GM19438 (cell line): ENCODE results near the gene GMPPB.
A peak's percentile ranks its signal among the peaks of the same experiment; 100 is the strongest.
"Not testable (repeated sequence)": the region's sequence is repeated elsewhere in the genome, so short reads cannot be mapped to it uniquely, and the experiment has no call there.

ENCODE experiments used
- ATAC-seq: cut with Tn5 transposase; IDR thresholded peaks from one replicate; pipeline ENCODE4 v1.9.1; 2021; ENCODE audit warnings: low read depth; ENCODE audit not compliant: unreplicated experiment

The GMPPB gene

DNA sequence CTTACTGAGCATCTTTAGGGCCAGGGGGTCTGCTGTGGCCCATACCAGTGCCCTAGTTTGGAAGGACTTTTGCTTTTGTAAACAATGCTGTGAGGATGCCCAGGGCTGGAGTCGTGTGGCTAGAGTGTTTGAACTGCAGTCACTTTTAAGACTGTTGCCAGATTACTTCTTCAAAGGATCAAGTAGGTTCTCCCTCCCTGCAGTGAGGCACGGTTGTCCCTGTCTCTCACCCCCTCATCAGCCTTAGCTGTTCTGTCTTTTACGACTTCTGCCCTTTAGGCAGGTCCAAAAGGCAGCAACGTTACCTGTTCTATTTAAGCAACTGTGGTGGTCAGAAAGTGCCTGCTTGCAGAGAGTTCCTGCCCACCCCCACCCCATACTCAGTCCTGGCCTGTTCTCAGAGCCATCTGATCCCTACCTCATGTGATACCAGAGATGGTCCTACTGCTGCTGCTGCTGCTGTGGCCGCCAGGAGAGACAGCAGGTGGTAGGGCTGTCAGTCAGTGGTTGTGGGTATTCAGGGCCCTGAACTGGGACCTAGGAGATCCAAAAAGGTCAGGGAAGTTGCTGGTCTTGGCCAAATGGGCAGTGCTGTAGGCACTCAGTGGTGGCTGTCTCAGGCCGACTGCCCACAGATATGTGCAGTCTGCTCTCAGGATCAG lies 29.2 kb downstream of the GMPPB start:
- not testable (repeated sequence) for ATAC-seq

DNA sequence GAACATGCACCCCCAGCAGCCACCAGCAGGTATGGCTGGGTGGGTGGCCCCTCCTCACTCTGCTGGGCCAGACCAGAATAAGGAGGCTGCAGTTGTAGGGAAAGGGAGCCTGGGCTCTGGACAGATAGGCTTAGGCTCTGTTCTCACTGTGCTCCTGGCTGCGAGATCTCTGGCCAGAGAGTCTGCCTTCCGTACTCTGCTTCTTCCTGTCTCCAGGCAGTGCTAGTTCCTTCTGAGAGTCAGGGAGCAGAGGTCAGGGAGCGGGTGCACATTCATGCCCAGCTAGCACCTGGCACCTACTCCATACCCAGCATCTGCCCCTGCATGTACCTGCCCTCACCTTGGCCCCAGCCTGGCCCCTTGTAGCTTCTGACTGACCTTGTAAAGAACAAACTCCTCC lies 32.3 kb downstream of the GMPPB start:
- ATAC-seq = not testable (repeated sequence)

DNA sequence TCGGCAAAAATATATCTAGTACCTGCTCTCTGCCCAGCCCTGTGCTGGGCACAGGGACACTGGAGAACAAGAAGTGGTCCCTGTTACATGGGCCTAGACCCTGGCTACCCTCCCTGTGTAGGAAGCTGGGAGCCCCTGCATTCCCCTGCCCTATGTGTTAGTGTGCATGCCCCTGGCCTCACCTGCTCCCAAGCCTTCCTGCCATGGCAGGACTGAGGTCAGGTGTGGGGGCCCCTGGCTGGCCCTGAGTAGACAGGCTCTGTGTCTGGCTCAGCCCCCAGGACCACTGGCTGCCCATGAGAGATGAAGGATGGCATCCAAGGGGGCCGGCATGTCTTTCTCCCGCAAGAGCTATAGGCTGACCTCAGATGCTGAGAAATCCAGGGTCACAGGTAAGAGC lies 32.9 kb downstream of the GMPPB start:
- ATAC-seq = not testable (repeated sequence)

DNA sequence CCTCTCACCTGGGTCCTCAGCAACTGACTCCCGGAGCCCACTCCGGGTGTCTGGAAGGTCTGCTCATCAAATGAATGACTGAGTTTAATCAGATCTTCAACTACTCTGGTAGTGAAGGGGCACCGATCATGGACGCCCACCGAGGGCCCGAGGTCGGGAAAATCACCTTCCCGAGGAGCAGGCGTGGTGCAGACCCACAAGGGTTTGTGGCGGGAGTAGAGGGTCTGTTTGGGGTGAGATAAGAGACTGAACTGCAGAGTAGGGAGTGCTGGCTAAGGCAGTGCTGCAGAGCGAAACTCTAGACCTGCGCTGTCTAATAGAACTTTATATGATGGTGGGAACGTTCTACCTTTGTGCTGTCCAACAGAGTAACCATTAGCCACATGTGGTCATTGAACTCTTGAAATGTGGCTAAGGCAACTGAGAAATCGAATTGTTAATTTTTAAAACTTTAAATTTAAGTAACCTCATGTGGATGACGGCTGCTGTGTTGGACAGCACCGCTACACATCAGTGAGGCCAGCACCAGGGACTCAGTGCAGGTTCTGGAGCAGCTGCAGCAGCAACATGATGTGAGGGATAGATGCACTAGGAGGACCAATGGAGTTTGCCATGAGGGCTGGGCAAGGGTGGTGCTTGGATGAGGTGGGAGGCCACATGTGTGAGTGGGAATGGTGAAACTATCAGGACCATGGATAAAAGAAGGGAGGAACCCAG lies 33.7 kb downstream of the GMPPB start:
- ATAC-seq = not testable (repeated sequence)

DNA sequence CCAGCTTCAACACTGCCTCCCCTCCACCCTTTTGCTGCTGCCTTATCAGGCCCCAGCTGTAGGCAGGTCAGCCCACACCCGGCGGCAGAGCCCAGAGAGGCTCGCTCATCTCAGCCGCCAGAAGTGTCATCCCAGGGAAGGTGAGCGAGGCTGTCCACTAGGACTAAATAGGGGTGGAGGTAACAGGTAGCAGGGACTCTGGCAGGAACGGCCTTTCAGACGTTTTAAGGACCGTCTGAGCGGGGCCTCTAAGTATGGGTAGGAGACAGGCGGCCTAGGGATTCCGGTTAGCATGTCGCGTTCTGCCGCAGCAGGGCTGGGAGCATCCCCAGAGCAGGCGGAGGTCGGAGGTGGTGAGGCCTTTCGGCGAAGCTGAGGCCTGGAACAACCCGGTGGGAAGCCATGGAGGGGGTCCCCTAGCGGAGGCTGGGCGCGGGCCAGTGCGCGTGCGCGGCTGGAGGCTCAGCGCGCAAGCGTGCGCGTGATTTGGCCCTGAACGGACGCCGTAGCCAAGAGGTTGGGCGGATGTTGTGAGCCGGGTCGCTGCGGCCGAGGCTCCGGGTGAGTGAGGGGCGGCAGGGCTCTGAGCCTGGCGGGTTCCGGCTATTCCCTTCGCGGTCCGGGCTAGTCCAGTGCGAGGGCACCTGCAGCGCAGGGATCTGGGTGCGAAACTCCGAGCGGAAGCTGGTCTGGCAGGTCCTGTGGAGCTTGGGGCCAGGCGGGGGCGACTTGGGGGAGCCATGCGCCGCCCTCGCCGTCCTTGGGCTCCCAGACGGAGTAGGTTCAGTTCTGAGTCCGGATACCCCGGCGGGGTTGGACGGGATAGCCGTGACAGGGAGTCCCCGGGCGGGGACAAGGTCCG lies 34.5 kb downstream of the GMPPB start, which contains the start of the genes MST1 and RNF123:
MST1 (minus strand) TSS at position 429 of the 862 bp plus-strand sequence. CDS start 783 bp downstream, outside the sequence.
RNF123 (plus strand) TSS at position 512 of the 862 bp plus-strand sequence. CDS start 1,609 bp downstream, outside the sequence.
- ATAC-seq = peak; percentile 61

DNA sequence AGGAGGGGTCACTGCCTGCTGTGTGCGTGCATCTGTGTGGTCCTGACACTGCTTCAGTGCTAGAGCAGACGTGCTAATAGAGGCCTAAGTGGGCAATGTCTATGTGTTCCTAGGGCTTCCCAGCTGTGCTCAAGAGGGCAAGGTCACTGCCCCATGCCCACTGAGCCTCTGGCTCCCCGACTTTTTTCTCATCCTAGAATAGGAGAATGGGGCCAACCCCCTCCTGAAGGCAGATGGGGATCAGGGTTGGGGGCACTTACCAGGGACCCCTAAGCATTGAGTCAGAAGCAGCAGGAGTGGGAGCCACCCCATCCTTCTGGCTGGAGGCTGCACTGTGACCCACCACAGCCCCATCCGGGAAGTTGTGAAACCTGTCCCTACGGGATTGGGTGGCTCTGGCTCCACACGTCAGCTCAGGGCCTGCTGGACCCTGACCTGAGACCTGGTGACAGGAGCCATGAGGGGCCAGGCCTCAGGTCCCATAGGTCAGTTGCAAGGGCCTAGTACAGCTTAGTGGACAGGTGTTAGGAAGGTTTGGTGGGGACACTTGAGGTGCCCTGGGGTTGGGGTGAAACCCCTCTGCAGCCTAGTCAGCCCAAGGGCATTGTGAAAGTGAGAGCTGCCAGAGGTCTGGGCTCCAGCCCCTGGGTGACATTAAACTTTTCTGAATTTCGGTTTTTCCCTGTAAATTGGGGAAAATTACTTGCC lies 35.3 kb downstream of the GMPPB start:
- not testable (repeated sequence) for ATAC-seq

DNA sequence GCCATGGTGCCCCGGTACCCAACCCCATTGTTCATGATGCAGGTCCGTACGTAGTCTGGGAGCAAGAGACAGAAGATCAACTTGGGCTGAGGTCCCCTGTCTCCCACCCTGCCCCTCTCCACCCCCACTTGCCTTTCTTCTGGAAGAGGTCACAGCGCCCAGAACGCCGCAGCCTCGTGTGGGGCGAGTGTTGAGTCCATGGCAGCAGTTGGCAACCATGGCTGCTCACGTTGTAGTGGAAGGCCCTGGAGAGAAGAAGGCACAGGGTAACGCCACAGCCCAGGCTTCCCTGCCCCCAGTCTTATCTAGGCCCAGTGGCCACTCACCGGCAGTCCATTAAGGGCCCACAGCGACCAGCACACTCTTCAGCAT lies 36.3 kb downstream of the GMPPB start:
- ATAC-seq = not testable (repeated sequence)

DNA sequence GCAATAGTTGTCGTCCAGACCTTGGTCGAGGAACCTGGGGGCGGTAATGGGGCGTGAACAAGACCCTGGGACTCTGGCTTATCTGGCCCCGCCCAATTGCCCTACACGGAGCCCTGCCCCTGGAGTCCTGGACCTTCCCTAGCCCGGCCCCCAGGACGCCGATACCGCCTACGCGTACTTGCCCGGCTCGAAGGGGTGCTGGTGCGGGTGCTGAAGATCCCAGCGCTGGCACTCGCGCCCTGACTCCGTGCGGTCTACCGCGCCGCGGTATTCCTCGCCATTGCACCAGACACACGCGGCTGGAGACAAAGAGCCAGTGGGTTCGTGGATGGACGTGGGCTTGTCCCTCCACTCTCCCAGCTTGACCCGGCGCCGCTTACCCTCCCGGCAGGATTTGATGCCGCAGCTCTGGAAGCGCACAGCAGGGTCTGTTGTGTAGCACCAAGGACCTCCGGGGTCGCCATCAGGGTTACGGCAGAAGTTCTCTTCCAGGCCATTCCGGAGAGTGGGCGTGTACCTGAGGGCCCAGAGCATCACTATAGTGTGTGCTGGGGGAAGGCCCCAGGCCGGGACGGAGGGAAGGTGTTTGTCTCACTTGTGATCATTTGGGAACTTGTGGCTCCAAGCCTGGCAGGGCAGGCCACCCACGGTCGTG lies 36.9 kb downstream of the GMPPB start:
- not testable (repeated sequence) for ATAC-seq

DNA sequence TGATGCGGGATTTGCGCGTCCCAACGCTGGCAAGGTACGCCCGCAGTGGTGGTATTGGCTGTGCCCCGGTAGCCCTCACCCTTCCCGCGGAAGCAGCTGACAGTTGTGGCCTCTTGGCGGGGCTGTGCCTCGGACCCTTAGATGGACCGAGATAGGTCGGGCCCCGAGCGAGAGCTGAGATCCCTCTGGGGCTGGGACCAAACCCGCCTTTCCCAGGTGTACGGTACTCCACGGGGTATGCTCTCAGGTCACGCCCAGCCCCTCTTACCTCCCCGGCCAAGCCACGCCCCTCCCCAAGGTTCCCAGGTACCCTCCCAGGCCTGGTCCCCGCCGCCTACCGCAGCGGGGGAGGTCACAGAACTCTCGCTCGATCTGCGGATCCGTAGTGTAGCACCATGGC lies 37.4 kb downstream of the GMPPB start:
- ATAC-seq = not testable (repeated sequence)

DNA sequence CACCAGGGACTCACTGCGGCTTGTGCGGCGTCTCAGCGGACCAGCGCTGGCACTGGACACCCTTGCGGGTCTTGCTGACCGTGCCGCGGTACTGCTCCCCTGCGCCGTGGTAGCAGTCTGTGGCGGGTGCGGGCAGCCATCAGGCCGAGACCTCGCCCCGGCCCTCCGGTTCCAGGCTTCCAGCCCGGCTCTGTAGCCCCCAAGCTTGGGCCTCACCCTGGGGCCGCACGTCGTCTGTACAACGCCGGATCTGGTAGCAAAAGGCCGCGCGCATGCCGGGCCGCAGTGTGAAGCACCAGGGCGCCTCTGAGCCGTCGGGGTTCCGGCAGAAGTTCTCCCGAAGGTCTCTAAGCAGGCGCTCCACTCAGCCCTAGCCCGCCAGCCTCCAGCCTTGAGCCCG lies 37.9 kb downstream of the GMPPB start:
- not testable (repeated sequence) for ATAC-seq

DNA sequence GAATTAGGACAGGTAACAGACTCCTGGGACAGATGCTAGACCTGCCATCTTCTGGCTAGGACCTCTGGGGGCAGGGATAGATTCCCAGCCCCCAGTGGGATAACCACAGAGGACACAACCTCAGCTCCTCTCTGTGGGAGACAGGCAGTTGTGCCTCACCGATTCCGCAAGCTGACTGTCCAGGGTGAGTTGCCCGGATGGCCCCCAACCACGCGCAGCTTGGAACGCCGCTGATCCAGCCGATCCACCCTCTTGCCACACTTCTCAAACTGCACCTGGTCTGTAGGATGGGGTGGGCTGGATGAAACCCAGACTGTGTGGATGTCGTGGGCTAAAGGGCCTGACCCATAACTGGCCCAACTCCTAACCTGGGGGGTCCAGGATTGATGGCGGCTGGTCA lies 38.6 kb downstream of the GMPPB start:
- ATAC-seq = not testable (repeated sequence)

DNA sequence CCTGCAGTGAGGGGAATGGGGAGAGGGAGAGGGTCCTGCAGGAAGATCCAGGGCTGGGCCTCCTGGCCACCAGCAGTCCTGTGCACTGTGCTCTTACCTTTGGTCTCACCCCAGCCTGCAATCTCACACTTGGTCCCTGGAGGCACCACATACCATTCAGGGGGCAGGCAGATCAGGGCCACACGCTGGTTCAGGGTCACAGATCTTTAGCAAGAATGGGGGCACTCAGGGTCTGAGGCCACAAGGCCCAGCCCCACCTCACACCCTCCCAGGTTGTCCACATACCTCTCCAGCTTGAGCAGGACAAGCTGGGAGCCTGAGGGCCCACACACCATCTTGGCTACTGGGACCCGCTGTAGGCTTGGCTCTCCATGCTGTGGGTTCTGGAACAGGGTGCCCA lies 39.3 kb downstream of the GMPPB start:
- not testable (repeated sequence) for ATAC-seq

DNA sequence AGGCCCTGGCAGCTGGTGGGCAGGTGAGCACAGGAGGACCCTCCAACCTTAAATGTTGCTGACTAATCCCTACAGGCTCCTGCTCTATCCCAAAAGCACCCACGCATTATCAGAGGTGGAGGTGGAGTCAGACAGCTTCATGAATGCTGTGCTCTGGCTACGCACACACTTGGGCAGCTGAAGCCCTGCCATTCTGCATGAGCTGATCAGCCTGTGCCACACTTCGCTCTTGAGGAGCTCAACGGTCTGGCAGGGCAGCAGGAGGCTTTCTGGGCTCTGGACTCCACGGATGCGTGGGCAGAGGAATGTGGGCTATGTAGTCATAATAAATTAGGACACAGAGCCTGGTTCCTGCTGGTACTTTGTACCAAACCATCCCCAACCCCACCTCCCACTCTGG lies 40.6 kb downstream of the GMPPB start:
- ATAC-seq = no peak

DNA sequence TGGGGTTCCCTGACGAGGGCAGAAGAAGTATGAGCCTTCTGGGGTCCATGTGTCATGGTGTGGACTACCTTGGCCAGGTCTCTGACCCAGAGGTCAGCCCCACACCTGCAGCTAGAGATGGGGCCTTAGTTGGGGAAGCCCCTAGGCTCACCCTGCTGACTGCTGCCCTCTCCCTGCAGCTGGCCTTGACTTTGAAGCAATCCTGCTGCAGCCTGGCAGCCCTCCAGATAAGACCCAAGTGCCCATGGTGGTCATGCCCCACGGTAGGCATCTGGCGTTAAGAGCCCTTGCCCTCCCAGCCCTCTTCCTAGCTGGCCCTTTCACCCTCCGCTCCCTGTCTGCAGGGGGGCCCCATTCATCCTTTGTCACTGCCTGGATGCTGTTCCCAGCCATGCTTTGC lies 42.2 kb downstream of the GMPPB start:
- ATAC-seq = no peak

DNA sequence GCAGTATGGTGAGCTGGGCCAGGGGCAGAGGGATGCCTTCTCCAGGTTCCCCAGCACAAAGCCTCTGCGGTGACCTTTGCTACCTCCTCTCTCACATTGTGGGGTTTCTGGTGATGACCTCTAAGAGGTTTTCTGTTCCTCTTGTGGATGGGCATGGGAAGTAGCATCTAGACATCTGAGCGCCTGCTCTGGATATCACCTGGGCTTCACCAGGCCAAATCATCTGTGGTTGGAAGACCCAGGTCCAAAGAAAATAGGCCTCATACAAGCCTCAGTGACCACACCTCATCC lies 42.6 kb downstream of the GMPPB start:
- ATAC-seq = no peak

DNA sequence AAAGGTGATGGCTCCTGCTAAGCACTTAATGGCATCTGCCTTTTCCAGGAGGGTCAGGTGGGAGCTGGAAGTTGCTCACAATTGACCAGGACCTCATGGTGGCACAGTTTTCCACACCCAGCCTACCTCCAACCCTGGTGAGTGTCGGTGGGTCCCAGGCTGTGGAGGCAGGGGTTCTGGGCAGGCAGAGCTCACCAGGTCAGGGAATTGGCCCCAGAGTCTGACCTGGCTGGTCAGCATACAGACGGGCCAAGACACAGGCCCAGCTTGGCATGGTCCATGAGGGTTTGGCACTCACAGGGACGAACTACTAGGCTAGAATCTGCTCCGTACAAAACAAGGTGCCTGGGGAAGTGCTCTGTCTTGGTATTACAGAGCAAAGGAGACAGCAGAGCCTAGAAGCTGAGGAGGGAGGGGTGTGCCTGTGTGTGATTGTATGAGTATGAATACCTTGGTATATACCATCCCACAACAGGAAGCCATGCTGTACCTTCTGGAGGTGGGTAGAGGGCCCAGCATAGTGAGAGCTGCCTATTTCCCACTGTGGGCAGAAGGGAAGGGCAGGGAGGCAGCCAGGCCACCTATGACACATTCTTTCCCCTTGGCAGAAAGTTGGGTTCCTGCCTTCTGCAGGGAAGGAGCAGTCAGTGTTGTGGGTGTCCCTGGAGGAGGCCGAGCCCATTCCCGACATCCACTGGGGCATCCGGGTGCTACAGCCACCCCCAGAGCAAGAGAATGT lies 43.1 kb downstream of the GMPPB start:
- no peak for ATAC-seq

DNA sequence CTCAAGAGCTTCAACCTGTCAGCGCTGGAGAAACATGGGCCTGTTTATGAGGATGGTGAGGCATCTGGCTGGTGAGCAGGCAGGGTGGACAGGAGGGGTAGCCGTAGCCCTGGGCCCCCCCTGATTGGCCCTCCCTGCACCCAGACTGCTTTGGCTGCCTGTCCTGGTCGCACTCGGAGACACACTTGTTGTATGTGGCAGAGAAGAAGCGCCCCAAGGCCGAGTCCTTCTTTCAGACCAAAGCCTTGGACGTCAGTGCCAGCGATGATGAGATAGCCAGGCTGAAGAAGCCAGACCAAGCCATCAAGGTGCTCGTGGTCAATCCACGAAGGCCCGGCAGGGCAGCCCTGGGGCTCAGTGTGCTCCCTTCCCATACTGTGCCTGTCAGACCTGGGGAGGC lies 47.8 kb downstream of the GMPPB start:
- ATAC-seq = no peak

DNA sequence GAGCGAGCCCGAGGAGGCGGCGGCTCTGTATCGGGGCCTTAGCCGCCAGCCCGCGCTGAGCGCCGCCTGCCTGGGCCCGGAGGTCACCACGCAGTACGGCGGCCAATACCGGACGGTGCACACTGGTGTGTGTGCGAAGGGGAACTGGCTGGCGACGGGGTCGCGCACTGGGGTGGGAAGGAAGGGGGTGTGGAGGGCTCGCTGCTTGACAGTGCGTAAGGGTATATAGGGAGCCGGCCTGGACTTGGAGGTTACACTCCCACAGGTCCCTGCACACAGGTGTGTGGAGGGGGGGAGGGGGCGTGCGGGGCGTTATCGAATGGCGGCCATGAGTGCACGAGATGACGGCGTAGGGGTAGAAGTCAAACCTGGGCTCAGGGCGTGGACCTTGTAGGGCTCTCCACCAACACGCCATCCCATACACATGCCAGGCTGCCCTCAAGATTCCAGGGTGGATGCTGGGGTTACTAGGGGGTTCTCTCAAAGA lies 49.2 kb downstream of the GMPPB start:
- ATAC-seq = peak; percentile 20
